Mucosa of descending colon (tissue), 3 donors: ENCODE measurements around the gene JAK3. TPM values are rescaled to one million over a fixed set of nuclear protein-coding genes. Genes with fewer than 3 reads are reported as not detected.
A peak's percentile ranks its signal among the peaks of the same experiment; 100 is the strongest.

ENCODE experiments used
- ATAC-seq: fragments of 200-7000 bp; cut with Tn5 transposase; one replicate; pipeline ENCODE4 v1.9.1; 2020; ENCODE audit warnings: mild to moderate bottlenecking, moderate library complexity
- DNase-seq, 3 donors: peaks; one replicate each; pipeline ENCODE4 v3.0.0-alpha.2; 2020
- H3K36me3 ChIP-seq: fragments of 200-600 bp; one replicate; pipeline ENCODE4 v1.8.0; 2021; ENCODE audit warnings: low read depth, mild to moderate bottlenecking
- H3K4me1 ChIP-seq: fragments of 200-600 bp; one replicate; pipeline ENCODE4 v1.8.0; 2021; ENCODE audit warnings: low read depth, mild to moderate bottlenecking
- H3K4me3 ChIP-seq: fragments of 200-600 bp; one replicate; pipeline ENCODE4 v1.8.0; 2021; ENCODE audit warnings: mild to moderate bottlenecking
- H3K9me3 ChIP-seq: fragments of 200-600 bp; one replicate; pipeline ENCODE4 v1.8.0; 2021; ENCODE audit warnings: mild to moderate bottlenecking
- intact Hi-C, 2 donors: fragments of 100-400 bp; cut with DNase I in 1 of 2; cut with micrococcal nuclease in 1 of 2; formaldehyde crosslinking; loops; one replicate each; pipeline versions ENCODE4 v1.11.0 to v1.11.1; 2022; cut with DNase I, micrococcal nuclease
- total RNA-seq, 3 donors: library from RNA; stranded (reverse); fragmentation: NEBNext Ultra II Directional in 2 of 3; extraction: Animal tissue kit (Norgen Biotek cat#: 25700) in 2 of 3; gene quantifications; one replicate each; pipeline versions ENCODE4 v1.2.1 to v1.2.4, GENCODE V29; 2021 to 2023
- TF ChIP-seq, protein P1 (sequence below): fragments of 200-600 bp; IDR thresholded peaks from one replicate; pipeline ENCODE4 v1.8.0; 2022; ENCODE audit warnings: antibody characterized with exemption, mild to moderate bottlenecking
- donor health status: DM: no; HTN: no; CAD: no; lungs with moderate emphysema.
- donor health status: DM: no; HTN: no; CAD: no.
- donor health status: DM: no; HTN: yes; CAD: no.

JAK3 gene
- total RNA-seq, 3 donors from 2014 or later: 3.1 to 9.1 (median 5.4) TPM

- H3K4me3 ChIP-seq: no peak overlapping the region
- DNase-seq (no peak), ATAC-seq (no peak)
- TF ChIP-seq, protein P1, sequence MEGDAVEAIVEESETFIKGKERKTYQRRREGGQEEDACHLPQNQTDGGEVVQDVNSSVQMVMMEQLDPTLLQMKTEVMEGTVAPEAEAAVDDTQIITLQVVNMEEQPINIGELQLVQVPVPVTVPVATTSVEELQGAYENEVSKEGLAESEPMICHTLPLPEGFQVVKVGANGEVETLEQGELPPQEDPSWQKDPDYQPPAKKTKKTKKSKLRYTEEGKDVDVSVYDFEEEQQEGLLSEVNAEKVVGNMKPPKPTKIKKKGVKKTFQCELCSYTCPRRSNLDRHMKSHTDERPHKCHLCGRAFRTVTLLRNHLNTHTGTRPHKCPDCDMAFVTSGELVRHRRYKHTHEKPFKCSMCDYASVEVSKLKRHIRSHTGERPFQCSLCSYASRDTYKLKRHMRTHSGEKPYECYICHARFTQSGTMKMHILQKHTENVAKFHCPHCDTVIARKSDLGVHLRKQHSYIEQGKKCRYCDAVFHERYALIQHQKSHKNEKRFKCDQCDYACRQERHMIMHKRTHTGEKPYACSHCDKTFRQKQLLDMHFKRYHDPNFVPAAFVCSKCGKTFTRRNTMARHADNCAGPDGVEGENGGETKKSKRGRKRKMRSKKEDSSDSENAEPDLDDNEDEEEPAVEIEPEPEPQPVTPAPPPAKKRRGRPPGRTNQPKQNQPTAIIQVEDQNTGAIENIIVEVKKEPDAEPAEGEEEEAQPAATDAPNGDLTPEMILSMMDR: no peak
- no peaks in the 10 kb centered on the region for H3K36me3 ChIP-seq
- peaks cover 7% of the 10 kb centered on the region for H3K4me1 ChIP-seq
- intact Hi-C loops: no loop called here
- H3K9me3 ChIP-seq: no peaks in the 10 kb centered on the region
Measured at GRCh38 chr19:17843292-17843827, 4.4 kb downstream of the JAK3 start.

GRCh38 chr19:17842663-17843291 lies 5.0 kb downstream of the JAK3 start:
- DNase-seq (no peak), ATAC-seq (no peak)
- Histone ChIP-seq H3K4me3 (no peak overlapping the region), H3K4me1 (peaks cover 7% of the 10 kb centered on the region), H3K36me3 (no peaks in the 10 kb centered on the region), H3K9me3 (no peaks in the 10 kb centered on the region)
- intact Hi-C loops: no loop called here
- TF ChIP-seq, protein P1: no peak

- Histone ChIP-seq H3K4me1 (peaks cover 7% of the 10 kb centered on the region), H3K9me3 (no peaks in the 10 kb centered on the region), H3K4me3 (no peak overlapping the region), H3K36me3 (no peaks in the 10 kb centered on the region)
- TF ChIP-seq, protein P1: no peak
- DNase-seq (peak; percentile 74 to 84 (median 81)), ATAC-seq (peak; percentile 92)
- intact Hi-C loops: no loop called here
Measured at GRCh38 chr19:17841810-17842662, 5.7 kb downstream of the JAK3 start.

- H3K4me1 ChIP-seq: peaks cover 7% of the 10 kb centered on the region
- intact Hi-C loops: no loop called here
- TF ChIP-seq, protein P1: no peak
- DNase-seq: no peak
- ATAC-seq: peak; percentile 12
- no peak overlapping the region for H3K4me3 ChIP-seq
- H3K9me3 ChIP-seq: no peaks in the 10 kb centered on the region
- no peaks in the 10 kb centered on the region for H3K36me3 ChIP-seq
Measured at GRCh38 chr19:17841371-17841809, 6.4 kb downstream of the JAK3 start.

- no peaks in the 10 kb centered on the region for H3K9me3 ChIP-seq
- intact Hi-C loops: no loop called here
Measured at GRCh38 chr19:17840019-17840418, 7.8 kb downstream of the JAK3 start.

More at GRCh38 chr19:17840019-17840418, 7.8 kb downstream of the JAK3 start:
- no peak overlapping the region for H3K4me3 ChIP-seq
- H3K36me3 ChIP-seq: no peaks in the 10 kb centered on the region
- TF ChIP-seq, protein P1: no peak
- DNase-seq: no peak
- peaks cover 7% of the 10 kb centered on the region for H3K4me1 ChIP-seq
- no peak for ATAC-seq
